ENCODE measurements around the gene RGS9.

The RGS9 gene

DNA sequence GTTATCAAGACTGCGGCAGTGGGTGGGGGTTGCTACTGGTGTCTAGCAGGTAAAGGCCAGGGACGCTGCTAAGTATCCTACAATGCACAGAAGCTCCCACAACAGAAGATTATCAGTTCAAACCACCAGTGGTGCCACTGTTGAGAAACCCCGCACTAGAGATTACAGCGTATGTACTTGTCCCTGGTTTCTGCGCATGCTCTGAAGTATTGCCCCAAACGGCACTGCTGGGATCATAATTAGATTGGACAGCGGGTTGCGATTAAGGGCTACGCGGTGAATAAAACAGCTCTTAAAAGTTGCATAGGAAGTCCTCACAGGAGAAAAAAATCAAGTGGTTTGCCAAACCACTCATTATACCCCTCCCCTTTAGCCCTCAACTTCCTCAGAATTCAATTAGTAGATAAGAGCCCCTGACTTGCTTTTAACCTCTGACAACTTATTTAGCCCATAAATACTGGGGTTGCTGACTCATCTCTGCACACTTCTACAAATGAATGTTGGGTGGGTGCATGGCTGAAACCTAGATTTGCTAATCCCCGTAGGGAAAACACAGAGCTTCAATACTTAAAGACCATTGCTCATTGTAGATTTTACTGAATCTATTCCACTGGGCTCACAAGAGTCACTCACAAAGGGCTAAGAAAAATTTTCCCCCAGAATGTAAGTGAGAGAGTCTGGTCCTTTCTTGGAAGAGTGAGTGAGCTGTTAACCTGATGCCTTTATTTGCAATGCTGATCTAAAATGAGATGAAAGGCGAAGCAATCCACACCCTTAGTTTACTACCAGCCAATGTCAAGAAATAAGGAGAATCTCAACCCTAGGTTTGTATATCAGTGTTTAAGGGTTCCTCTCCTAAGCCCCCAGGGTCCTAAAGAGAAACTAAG is 91.8 kb downstream of the RGS9 start:
- H3K27ac Mint-ChIP-seq = peak overlapping the region; percentile 85
- H3K4me3 Mint-ChIP-seq = peak overlapping the region; percentile 51
- no peaks in the 10 kb centered on the region for H3K9me3 Mint-ChIP-seq
- H3K27me3 Mint-ChIP-seq = no peaks in the 10 kb centered on the region
- H3K36me3 Mint-ChIP-seq = no peaks in the 10 kb centered on the region
- H3K4me1 Mint-ChIP-seq = peaks cover 31% of the 10 kb centered on the region

DNA sequence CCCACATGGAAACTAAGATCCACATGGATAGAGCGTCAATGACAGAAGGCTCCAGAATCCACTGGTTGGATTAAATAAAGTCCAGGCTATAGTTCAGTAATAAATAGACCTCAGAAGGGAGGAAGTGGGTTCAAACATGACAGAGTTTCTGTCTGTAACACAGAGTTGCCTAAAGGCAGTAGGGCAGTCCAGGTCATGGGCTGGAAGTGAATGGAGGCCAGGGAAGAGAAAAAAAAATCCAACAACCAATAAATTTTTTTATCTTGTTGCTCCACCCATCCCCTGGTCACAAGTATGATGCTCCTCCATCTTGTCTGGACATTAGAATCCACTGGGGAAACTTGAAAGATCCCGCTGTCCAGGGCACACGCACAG is 92.4 kb downstream of the RGS9 start:
- Mint-ChIP-seq H3K4me1 (peaks cover 31% of the 10 kb centered on the region), H3K4me3 (peak overlapping the region; percentile 51), H3K36me3 (no peaks in the 10 kb centered on the region), H3K27me3 (no peaks in the 10 kb centered on the region), H3K27ac (peak overlapping the region; percentile 85), H3K9me3 (no peaks in the 10 kb centered on the region)

DNA sequence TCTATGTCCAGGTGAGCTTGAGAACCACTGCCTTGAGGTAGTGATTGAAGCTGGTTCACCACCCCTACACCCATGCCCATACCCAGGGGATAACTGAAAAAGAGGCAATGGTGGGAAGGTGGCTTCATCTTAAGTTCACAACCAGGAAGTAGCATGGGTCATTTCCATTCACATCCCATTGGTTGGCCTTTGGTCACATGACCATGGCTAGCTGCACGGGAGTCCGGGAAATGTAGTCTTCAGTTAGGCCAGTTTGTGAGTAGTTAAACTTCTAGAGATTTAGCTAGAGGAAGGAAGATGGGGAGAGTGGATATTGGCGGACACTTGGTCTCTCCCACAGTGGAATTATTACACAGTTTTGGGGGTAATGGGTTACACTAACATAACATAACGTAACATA is 92.9 kb downstream of the RGS9 start:
- no peak overlapping the region for H3K27ac Mint-ChIP-seq
- no peaks in the 10 kb centered on the region for H3K36me3 Mint-ChIP-seq
- H3K27me3 Mint-ChIP-seq = no peaks in the 10 kb centered on the region
- peaks cover 31% of the 10 kb centered on the region for H3K4me1 Mint-ChIP-seq
- no peak overlapping the region for H3K4me3 Mint-ChIP-seq
- H3K9me3 Mint-ChIP-seq = no peaks in the 10 kb centered on the region

DNA sequence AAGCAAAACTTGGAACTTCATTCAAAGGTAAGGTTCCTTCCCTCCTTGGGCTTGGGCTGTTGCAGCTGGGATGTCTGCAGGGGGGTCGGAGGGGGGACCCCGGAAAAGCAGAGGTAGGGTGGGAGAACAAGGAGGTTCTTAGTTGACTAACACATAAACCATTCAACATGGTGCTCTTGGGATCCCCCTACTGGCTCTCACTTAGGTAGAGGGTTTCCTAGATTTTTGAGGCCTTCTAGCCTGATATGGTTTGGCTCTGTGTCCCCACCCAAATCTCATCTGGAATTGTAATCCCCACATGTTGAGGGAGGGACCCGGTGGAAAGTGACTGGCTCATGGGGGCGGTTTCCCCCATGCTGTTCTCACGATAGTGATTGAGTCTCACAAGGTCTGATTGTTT is 93.9 kb downstream of the RGS9 start:
- H3K4me1 Mint-ChIP-seq = peaks cover 31% of the 10 kb centered on the region
- H3K36me3 Mint-ChIP-seq = no peaks in the 10 kb centered on the region

DNA sequence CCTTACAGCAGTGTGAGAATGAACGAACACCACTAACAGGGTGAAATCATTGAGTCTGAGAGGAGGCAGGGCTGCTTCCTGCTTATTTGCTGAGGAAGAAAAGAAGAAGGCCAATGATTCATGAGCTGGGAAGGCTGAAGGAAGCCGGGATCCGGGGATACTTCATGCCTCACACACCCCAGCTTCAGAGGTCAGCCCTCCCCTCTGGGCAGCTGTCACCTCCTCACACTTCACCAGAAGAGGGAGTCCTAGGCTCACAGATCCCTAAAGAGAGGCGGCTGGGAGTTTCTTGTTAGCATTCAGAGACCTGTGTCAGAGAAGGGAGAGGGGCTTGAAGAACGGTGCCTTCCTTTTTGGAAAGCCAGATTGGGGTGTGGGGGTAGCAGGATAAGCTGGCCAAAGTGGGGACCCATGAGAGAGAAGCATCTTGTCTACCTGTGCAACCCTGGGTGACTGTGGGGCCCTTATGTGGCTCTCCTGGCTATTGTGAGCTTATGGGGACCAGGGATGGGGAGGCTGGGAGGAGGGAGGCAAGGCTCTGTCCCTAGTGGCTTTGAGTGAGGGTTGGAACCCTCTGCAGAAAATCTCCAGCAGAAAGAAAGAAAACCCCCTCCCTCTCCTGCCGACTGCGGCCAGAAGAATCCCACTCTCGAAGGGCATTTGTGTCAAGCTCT is 94.6 kb downstream of the RGS9 start:
- Mint-ChIP-seq H3K27ac (no peak overlapping the region), H3K4me3 (no peak overlapping the region), H3K36me3 (no peaks in the 10 kb centered on the region), H3K27me3 (no peaks in the 10 kb centered on the region), H3K4me1 (peaks cover 31% of the 10 kb centered on the region), H3K9me3 (no peaks in the 10 kb centered on the region)

More for the DNA sequence above, 93.9 kb downstream of the RGS9 start:
- Mint-ChIP-seq H3K4me3 (no peak overlapping the region), H3K27ac (no peak overlapping the region), H3K27me3 (no peaks in the 10 kb centered on the region), H3K9me3 (no peaks in the 10 kb centered on the region)

DNA sequence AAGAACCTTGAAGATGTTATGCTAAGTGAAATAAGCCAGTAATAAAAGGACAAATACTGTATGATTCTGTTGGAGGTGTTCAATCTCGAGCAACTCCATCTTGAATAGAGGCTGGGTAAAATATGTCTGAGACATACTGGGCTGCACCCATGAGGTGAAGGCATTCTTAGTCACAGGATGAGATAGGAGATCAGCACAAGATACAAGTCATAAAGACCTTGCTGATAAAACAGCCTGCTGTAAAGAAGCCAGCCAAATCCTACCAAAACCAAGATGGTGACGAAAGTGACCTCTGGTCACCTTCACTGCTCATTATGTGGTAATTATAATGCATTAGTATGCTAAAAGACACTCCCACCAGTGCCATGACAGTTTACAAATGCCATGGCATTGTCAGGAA is 98.1 kb downstream of the RGS9 start:
- no peaks in the 10 kb centered on the region for H3K27me3 Mint-ChIP-seq
- no peak overlapping the region for H3K4me3 Mint-ChIP-seq
- no peaks in the 10 kb centered on the region for H3K9me3 Mint-ChIP-seq
- H3K4me1 Mint-ChIP-seq = peaks cover 6% of the 10 kb centered on the region
- H3K36me3 Mint-ChIP-seq = no peaks in the 10 kb centered on the region
- no peak overlapping the region for H3K27ac Mint-ChIP-seq

DNA sequence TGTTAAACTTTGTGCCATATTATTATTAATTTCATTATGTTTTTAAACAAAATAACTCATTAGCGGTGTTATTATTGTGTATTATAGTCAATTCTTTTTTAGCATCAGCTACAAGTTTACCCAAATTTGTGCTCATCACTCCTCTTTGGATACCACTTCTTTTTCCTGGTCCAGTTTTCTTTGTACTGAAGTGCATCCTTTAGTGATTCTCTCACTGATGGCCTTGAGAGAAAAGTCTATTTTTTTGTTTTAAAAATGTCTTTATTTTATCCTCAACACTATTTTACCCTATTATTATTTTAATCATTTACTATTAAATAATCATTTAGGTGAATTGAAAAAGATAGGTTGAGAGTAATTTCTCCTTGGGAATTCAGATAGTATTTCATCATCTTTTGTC is 99.2 kb downstream of the RGS9 start:
- Mint-ChIP-seq H3K9me3 (no peaks in the 10 kb centered on the region), H3K27ac (no peak overlapping the region), H3K4me3 (no peak overlapping the region), H3K4me1 (peaks cover 4% of the 10 kb centered on the region), H3K36me3 (no peaks in the 10 kb centered on the region), H3K27me3 (no peaks in the 10 kb centered on the region)

DNA sequence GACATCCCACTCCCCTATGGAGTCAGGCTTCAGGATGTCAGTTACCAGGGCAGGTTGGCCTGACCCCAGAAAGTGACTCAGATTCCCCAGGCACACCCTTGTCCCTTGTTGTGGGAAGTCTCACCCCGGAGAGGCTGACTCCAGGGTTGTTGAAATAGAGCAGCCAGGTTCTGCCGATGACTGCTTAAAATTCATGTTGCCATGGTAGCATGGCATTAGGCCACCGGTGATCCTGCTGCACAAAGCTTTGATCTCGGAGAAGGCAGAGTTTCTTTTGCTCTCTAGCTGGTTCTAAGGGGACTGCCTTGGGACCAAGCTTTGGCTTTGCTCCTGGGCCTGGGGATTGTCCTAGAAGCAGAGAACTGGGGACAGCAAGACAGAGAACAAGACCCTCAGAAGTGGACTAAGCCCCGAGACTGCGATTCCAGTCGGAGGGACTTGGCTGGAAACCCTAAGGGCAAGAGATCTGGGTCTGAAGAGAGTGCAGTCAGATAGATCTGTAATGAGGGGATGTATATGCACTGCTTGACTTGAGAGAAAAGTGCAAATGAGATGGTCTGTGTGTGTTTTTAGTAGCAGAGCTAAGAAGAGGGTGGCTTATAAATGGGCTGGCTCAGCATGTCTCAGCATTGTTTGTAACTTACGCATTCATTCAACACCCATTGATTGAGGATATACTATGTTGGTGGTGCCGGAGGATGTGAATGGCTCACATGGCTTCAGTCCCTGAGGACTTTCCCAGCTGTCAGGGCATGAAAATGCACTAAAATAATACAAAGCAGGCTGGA is 106.9 kb downstream of the RGS9 start:
- H3K36me3 Mint-ChIP-seq = no peaks in the 10 kb centered on the region
- H3K9me3 Mint-ChIP-seq = no peaks in the 10 kb centered on the region
- H3K27ac Mint-ChIP-seq = no peak overlapping the region
- H3K27me3 Mint-ChIP-seq = no peaks in the 10 kb centered on the region
- H3K4me3 Mint-ChIP-seq = no peak overlapping the region
- peaks cover 4% of the 10 kb centered on the region for H3K4me1 Mint-ChIP-seq

DNA sequence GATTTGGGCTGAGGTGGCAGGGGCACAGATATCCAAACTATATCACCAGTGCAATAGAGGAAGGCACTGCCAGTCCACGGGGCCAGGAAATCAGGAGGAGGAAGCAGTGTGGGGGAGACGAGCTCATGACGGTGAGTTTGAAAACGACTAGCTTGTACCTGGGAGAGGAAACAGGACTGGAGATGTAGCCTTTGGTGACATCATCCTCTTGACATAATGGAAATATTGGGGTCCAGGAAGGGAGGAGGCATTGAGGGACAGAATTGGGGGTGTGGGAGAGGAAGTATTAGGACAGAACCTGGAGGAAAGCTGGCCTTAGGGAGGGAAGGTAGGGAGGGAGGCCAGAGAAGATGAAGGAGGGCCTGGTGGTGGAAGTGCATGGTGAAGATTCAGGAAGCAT is 109.1 kb downstream of the RGS9 start:
- H3K4me3 Mint-ChIP-seq = no peak overlapping the region
- H3K9me3 Mint-ChIP-seq = no peaks in the 10 kb centered on the region
- no peaks in the 10 kb centered on the region for H3K36me3 Mint-ChIP-seq
- H3K27ac Mint-ChIP-seq = no peak overlapping the region
- peaks cover 4% of the 10 kb centered on the region for H3K4me1 Mint-ChIP-seq
- H3K27me3 Mint-ChIP-seq = peaks cover 7% of the 10 kb centered on the region

DNA sequence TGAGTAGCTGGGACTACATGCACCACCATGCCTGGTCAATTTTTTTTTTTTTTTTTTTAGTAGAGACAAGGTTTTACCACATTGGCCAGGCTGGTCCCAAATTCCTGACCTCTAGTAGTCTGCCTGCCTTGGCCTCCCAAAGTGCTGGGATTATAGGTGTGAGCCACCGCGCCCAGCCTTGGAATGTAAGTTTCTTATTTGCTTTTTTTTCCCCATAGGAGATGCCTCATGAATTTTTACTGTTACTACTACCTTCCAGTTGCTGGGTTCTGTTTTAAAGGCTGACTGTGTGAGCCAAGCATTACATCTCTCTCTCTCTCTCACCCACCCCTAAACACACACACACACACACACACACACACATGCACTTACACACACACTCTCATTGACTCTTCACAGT is 112.6 kb downstream of the RGS9 start:
- Mint-ChIP-seq H3K27ac (no peak overlapping the region), H3K36me3 (no peaks in the 10 kb centered on the region), H3K4me1 (no peaks in the 10 kb centered on the region), H3K27me3 (peaks cover 15% of the 10 kb centered on the region), H3K9me3 (no peaks in the 10 kb centered on the region), H3K4me3 (no peak overlapping the region)

DNA sequence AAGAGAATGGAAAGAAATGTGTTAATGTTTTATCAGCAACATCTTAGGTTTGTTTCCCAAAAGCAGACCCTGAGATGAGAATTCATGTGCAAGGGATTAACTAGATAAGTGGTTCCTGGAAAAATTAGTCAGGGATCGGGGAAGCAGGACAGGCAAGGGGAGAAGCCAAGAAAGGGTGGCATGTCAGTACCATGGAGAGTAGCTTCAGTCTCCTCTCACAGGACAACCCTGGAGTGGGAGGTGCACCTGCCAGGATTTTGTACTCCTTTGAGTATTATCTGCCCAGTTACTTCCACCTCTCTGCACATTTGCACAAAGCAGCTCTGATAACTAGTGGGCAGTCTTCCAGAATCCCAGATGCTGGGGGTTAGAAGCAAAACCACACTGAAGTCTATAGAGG is 117.0 kb downstream of the RGS9 start:
- Mint-ChIP-seq H3K4me3 (no peak overlapping the region), H3K9me3 (peaks cover 6% of the 10 kb centered on the region), H3K36me3 (peaks cover 2% of the 10 kb centered on the region), H3K27me3 (peaks cover 15% of the 10 kb centered on the region), H3K27ac (no peak overlapping the region), H3K4me1 (no peaks in the 10 kb centered on the region)

DNA sequence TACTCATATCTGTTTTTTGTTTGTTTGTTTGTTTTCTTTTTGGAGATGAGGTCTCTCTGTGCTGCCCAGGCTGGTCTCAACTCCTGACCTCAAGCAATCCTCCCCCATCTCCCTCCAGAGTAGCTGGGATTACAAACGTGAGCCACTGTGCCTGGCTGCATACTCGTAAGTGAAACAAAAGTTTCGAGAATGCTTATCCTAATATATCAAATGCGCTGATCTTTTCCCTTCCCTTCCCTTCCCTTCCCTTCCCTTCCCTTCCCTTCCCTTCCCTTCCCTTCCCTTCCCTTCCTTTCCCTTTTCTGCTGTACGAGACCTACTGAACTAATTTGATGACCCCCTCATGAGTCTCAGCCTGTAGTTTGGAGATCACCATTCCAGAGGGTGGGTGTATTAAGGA is 122.1 kb downstream of the RGS9 start:
- Mint-ChIP-seq H3K4me3 (no peak overlapping the region), H3K27ac (no peak overlapping the region), H3K27me3 (peaks cover 2% of the 10 kb centered on the region), H3K4me1 (peaks cover 17% of the 10 kb centered on the region), H3K9me3 (peaks cover 6% of the 10 kb centered on the region), H3K36me3 (peaks cover 2% of the 10 kb centered on the region)

DNA sequence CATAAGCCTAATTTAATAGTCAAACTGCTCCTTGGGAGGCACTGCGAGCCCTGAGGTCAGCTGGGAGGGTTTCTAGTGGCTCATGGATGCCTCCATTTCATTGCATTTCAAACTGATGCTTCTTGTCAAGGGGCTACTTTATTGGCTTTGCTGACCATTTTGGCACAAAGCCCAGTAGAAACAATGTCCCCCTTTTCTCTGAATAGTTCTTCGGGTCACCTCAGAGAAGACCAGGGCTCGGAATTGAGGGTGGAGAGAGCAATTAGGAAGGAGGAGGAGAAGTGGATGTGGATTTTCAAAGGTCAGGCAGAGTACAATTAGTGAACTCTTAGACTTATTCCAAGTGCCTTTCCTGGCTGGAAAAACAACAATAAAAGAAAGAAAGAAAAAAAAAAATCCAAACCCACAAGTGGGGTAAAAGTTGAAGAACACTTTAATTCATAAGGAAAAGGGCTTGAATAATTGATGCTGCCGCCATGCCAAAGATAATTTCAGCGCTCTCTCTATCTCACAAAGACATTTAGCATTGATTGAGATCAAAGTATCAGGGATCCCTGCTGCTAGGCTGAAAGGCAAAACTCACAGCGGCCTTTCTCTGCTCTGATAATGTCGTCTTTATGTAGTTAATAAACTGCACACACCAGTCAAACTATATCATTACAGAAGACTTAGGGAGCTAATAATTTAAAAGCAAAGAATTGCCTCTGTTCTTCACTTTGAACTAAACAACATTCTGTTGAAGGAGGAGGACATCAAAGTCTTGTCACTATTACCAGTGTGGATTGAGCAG is 122.7 kb downstream of the RGS9 start:
- Mint-ChIP-seq H3K9me3 (peaks cover 6% of the 10 kb centered on the region), H3K36me3 (peaks cover 2% of the 10 kb centered on the region), H3K27me3 (no peaks in the 10 kb centered on the region), H3K4me3 (no peak overlapping the region), H3K4me1 (peaks cover 17% of the 10 kb centered on the region), H3K27ac (no peak overlapping the region)

DNA sequence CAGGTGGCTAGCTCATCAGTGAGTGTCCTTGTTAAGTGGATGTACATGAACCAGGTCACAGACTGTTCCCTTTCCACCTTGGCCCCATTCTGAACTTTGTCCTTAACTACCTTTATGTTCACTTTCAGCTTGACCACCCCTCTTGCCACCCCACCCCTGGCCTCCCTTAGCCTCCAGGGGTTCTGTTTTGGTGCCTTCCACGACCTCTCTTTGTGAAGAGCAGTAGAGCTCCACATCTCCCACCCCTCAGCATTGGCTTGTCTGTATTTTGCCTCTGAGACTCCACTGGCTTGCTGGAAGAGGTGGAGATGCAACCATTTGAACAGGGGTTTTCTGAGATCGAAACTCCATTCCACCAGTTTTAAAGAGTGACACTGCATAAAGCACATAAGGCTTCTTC is 123.5 kb downstream of the RGS9 start:
- Mint-ChIP-seq H3K27me3 (no peaks in the 10 kb centered on the region), H3K36me3 (peaks cover 2% of the 10 kb centered on the region), H3K9me3 (peaks cover 7% of the 10 kb centered on the region), H3K27ac (no peak overlapping the region), H3K4me3 (no peak overlapping the region), H3K4me1 (peaks cover 24% of the 10 kb centered on the region)

DNA sequence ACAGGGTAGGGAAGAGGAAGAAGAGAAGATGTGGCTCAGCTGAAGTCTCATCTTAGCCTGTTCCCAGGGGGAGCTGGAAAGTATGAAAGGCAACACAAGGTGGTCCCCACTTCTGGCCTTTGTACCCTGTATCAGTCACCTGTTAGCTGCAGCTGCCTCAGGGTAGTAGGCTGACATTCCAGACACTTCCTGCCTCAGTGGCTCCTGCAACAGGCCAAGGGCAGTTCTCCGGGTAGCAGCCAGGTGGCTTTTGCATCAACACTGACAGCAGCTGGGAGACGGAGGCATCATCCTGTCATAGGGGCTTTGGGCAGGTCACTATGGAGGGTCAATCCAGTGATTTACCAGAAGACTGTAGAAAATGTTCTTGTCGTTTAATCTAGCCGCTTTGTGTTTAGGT is 124.0 kb downstream of the RGS9 start:
- peaks cover 2% of the 10 kb centered on the region for H3K36me3 Mint-ChIP-seq
- H3K27ac Mint-ChIP-seq = no peak overlapping the region
- no peaks in the 10 kb centered on the region for H3K27me3 Mint-ChIP-seq
- peaks cover 29% of the 10 kb centered on the region for H3K4me1 Mint-ChIP-seq
- H3K4me3 Mint-ChIP-seq = no peak overlapping the region
- H3K9me3 Mint-ChIP-seq = peaks cover 11% of the 10 kb centered on the region

All from activated naive CD4-positive, alpha-beta T cell treated with anti-CD3 and anti-CD28 coated beads, Interleukin-2, amount 50 U/mL, for 24 hours (primary cell).